Head of caudate nucleus (tissue), 42 donors: Measurements from ENCODE around the gene SMARCA5.
A peak's percentile ranks its signal among the peaks of the same experiment; 100 is the strongest.

Source experiments
- DNase-seq, 42 donors: peaks; one replicate each; pipeline versions ENCODE4 v3.0.0 to v3.0.0-alpha.2; 2020 to 2021; ENCODE audit warnings: mixed read lengths in 7 of 42
- intact Hi-C: fragments of 100-400 bp; cut with DNase I; formaldehyde crosslinking; loops from one replicate; pipeline ENCODE4 v1.15.0; 2022

The SMARCA5 gene, protein sequence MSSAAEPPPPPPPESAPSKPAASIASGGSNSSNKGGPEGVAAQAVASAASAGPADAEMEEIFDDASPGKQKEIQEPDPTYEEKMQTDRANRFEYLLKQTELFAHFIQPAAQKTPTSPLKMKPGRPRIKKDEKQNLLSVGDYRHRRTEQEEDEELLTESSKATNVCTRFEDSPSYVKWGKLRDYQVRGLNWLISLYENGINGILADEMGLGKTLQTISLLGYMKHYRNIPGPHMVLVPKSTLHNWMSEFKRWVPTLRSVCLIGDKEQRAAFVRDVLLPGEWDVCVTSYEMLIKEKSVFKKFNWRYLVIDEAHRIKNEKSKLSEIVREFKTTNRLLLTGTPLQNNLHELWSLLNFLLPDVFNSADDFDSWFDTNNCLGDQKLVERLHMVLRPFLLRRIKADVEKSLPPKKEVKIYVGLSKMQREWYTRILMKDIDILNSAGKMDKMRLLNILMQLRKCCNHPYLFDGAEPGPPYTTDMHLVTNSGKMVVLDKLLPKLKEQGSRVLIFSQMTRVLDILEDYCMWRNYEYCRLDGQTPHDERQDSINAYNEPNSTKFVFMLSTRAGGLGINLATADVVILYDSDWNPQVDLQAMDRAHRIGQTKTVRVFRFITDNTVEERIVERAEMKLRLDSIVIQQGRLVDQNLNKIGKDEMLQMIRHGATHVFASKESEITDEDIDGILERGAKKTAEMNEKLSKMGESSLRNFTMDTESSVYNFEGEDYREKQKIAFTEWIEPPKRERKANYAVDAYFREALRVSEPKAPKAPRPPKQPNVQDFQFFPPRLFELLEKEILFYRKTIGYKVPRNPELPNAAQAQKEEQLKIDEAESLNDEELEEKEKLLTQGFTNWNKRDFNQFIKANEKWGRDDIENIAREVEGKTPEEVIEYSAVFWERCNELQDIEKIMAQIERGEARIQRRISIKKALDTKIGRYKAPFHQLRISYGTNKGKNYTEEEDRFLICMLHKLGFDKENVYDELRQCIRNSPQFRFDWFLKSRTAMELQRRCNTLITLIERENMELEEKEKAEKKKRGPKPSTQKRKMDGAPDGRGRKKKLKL

GRCh38 chr4:143513314-143514168, at the start of gene SMARCA5:
Gene SMARCA5, plus strand, starts transcription at chr4:143513702. Its CDS starts 223 bp downstream, at chr4:143513925.
- intact Hi-C loops, result loop anchor here (10.0 kb wide), 2 partner anchors 179 to 309 kb away; partner anchors contain the start of gene GAB1
- DNase-seq, result peak; percentile 92 to 98 (median 95)

GRCh38 chr4:143473334-143474126, 40.0 kb upstream of the SMARCA5 start:
- intact Hi-C loops, result no loop called here

DNA sequence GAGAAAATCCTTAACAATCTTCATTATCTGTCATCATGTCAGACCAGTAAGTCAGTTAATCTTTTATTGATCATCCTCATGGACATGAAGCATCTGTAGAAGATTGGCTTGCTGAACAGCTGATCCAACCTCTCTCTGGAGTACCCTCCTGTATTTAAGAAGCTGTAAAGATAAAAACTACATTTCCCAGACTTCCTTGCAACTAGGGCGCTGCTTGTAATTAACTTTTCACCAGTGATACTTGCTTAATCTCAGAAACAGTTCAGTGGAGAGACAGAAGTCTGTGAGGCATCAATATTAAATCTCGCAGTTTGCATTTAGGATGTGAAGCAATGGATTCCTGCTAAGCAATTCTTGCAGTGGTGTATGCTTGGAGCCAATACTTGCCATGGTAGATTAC, 36.0 kb upstream of the SMARCA5 start:
- intact Hi-C loops, result no loop called here
- DNase-seq, result no peak

More at GRCh38 chr4:143473334-143474126, 40.0 kb upstream of the SMARCA5 start:
- DNase-seq, result no peak

- intact Hi-C loops, result loop anchor here (5.0 to 10.0 kb wide), 3 partner anchors 104 to 277 kb away; partner anchors contain the start of gene GAB1
Measured at GRCh38 chr4:143481361-143481760, 32.1 kb upstream of the SMARCA5 start.

DNA sequence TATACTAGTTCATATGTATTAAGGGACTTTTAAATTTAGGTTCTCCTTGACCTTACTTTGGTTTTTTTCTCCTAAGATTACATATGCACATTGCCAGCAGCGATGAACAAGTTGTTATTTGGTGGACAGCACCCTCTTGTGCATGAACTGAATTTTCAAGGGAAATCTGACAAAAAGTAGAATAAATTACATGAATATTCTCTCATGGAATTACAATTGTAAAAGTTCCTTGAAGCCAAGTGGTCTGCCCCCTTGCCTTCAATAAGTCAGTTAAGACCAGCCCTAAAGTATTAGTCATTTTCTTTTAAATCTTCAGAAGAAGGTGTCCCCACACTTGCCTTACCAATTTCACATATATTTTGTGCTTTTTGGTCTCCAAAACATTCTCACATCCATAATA, 30.7 kb upstream of the SMARCA5 start:
- intact Hi-C loops, result loop anchor here (5.0 to 10.0 kb wide), 3 partner anchors 106 to 278 kb away; partner anchors contain the start of gene GAB1
- DNase-seq, result peak in 28 of 42 donors; percentile 18 to 80 (median 47)

More at GRCh38 chr4:143481361-143481760, 32.1 kb upstream of the SMARCA5 start:
- no peak for DNase-seq

DNA sequence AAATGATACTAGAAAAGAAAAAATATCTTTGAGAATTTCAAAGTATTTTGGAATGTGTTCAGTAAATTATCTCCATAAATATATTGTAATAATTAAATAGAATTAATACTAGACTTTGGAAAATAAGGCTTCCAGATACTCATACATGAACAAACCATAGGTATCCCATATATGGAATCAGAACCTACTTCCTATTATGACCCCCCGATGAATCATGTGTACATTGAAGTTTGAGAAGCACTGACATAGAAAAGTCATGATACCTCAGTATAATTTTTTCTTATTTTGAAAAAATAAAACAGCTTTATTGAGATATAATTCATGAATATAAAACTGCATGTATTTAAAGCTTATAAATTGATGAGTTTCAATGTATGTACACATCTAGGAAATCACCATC, 27.2 kb upstream of the SMARCA5 start:
- intact Hi-C loops, result loop anchor here (10.0 kb wide), 2 partner anchors 152 to 282 kb away; partner anchors contain the start of gene GAB1
- no peak for DNase-seq

GRCh38 chr4:143488687-143489086, 24.8 kb upstream of the SMARCA5 start:
- DNase-seq, result no peak
- intact Hi-C loops, result loop anchor here (10.0 kb wide), 2 partner anchors 154 to 284 kb away; partner anchors contain the start of gene GAB1

GRCh38 chr4:143489106-143489505, 24.4 kb upstream of the SMARCA5 start:
- intact Hi-C loops, result loop anchor here (10.0 kb wide), 2 partner anchors 154 to 284 kb away; partner anchors contain the start of gene GAB1

GRCh38 chr4:143498021-143498420, 15.5 kb upstream of the SMARCA5 start:
- DNase-seq, result no peak
- intact Hi-C loops, result no loop called here

More at GRCh38 chr4:143489106-143489505, 24.4 kb upstream of the SMARCA5 start:
- DNase-seq, result no peak

DNA sequence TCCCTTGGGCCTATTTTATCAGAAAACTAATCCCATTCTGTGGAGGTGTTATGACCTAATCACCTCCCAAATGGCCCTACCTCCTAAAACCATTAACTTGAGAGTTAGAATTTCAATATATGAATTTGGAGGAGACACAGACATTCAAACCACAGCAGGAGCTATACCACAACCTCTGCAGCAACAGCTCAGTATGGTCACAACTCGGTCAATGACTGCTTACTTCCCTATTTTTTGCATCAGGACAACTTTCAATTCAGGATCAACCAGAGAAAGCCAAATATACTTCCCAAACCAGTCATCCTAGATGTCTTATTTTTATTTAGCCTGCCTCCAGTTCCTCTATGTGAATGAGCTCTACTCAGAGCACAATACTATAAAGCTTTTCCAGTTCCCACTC, 11.3 kb upstream of the SMARCA5 start:
- intact Hi-C loops, result no loop called here
- DNase-seq, result no peak

- DNase-seq, result no peak
Measured at GRCh38 chr4:143506031-143506430, 7.5 kb upstream of the SMARCA5 start.

DNA sequence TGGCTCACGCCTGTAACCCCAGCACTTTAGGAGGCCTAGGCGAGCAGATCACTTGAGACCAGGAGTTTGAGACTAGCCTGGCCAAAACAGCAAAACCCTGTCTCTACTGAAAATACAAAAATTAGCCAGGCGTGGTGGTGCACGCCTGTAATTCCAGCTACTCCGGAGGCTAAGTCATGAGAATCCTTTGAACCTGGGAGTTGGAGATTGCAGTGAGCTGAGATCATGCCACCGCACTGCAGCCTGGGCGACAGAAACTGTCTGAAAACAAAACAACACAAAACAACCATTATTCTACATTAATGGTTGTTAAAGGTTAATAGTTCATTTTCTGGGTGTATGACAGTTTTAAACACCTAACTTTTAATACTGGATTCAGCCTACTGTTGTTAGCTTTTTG, 1.6 kb upstream of the SMARCA5 start:
- intact Hi-C loops, result loop anchor here (10.0 kb wide), 2 partner anchors 177 to 307 kb away; partner anchors contain the start of gene GAB1
- DNase-seq, result no peak

More at GRCh38 chr4:143506031-143506430, 7.5 kb upstream of the SMARCA5 start:
- intact Hi-C loops, result no loop called here

GRCh38 chr4:143512978-143513313, 556 bp upstream of the SMARCA5 start:
- intact Hi-C loops, result loop anchor here (10.0 kb wide), 2 partner anchors 178 to 308 kb away; partner anchors contain the start of gene GAB1
- DNase-seq, result no peak

DNA sequence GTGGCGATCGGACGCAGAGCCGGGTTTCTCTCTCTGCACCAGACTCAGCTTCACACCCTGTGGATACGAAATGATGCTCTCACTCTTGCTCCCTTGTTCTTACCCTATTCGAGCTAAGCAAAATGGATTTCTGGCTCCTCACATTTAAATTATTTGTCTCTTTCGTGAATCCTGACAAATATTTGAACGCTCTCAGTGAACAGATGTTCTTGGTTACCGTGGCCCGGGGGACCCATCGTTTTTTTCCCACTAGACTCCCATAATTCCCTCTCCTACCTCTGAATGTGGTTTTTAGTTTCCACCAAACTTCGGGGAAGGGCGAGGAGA, 630 bp downstream of the SMARCA5 start:
- DNase-seq, result no peak
- intact Hi-C loops, result loop anchor here (10.0 kb wide), 2 partner anchors 179 to 309 kb away; partner anchors contain the start of gene GAB1

- intact Hi-C loops, result loop anchor here (10.0 kb wide), 2 partner anchors 180 to 310 kb away; partner anchors contain the start of gene GAB1
- DNase-seq, result peak in 41 of 42 donors; percentile 28 to 80 (median 57)
Measured at GRCh38 chr4:143514497-143514896, 995 bp downstream of the SMARCA5 start.

DNA sequence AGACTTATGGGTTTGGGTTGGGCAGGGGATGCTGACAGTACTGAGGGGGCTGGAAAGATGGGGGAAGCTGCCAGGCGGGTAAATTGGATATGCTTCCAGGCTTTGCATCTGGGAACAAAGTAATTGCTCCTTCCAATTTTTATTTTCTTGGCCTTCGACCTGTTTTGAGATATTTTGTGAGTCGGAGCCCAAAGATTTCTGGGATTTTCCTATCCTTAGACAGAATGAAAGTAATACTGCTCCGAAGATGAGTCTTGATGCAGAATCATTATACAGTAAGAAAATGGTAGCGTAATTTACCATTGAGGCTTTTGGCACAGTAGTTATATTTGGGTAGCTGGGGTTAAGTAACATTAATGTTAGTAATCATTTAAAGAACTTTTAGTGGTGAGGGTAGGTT, 1.4 kb downstream of the SMARCA5 start:
- intact Hi-C loops, result loop anchor here (10.0 kb wide), 2 partner anchors 180 to 310 kb away; partner anchors contain the start of gene GAB1
- peak in 4 of 42 donors; percentile 2 to 18 (median 4) for DNase-seq

GRCh38 chr4:143515905-143516304, 2.4 kb downstream of the SMARCA5 start:
- intact Hi-C loops, result loop anchor here (10.0 kb wide), 2 partner anchors 181 to 311 kb away; partner anchors contain the start of gene GAB1
- no peak for DNase-seq
